Stimulated activated CD4-positive, alpha-beta T cell treated with anti-CD3 and anti-CD28 coated beads, Interleukin-4, amount 100 ng/mL, for 48 hours (primary cell): ENCODE results near the gene ELOVL1.

Experiments used
- DNase-seq, 2 donors: peaks; one replicate each; pipeline ENCODE4 v3.0.0-alpha.2; 2020; ENCODE audit warnings: low read depth in 2 of 2

ELOVL1 gene

DNA sequence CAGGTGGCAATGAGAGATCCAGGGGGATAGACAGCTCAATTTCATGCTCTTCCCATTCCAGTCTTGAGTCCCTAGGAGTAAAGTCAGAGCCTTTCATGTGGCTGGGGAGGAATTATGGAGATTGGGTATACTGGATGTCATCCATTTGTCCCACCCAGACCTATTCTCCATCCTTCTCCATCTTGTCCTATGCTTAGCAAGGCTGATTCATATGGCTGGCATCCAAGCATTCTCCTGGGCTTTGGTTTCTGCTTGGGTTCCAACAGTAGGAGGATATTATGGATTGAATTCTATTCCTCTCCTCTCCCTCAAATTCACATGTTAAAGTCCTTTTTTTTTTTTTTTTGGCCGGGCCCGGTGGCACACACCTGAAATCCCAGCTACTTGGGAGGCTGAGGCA, 12.9 kb downstream of the ELOVL1 start:
- no peak for DNase-seq

DNA sequence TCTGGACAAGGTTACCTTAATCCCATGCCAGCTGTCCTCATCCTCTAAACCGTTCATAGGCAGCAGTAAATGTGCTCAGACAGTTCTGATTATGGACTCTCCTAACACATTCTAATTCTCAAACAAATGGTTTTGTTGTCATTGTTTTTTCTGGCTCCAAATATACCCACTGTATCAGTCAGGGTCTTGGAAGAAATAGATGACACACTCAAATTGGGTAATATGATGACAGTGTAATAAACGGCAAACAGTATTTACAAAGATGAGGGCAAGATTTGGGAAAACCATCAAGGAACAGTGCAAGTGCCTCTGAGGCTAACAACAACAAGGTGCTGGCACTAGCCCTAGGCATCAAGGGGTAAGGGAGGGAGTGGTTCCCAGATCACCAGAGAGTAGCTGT, 13.3 kb downstream of the ELOVL1 start:
- DNase-seq = no peak

DNA sequence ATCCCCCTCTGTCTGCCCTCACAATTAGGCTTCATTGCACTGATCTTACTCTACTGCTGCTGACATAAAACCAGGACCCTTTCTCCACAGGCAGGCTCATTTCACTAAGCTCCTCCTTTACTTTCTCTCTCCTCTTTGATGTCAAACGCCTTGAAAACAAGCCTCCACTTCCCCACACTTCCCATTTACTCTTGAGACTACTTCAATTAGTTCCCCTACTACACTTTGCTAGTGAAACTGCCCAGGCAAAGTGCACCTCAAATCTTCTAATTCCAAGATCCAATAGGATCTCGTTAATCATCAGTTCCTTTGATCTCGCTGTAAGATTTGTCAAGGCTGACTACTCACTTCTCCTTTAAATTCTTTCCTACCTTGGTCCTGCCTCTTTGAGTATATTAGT, 14.9 kb downstream of the ELOVL1 start:
- no peak for DNase-seq

DNA sequence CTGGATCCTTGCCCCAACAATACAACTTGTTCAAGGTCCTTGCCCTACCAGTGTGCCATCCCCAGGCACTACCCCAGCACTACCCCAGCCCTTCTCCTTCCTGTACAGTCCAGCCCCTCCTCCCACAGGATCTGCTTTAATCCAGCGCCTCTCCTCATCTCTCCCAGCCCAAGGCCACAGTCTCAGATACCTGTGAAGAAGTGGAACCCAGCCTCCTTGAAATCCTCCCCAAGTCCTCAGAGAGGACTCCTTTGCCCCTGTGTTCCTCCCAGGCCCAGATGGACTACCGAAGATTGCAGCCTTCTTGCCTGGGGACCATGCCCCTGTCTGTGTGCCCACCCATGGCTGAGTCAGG, 15.5 kb downstream of the ELOVL1 start:
- DNase-seq = no peak

DNA sequence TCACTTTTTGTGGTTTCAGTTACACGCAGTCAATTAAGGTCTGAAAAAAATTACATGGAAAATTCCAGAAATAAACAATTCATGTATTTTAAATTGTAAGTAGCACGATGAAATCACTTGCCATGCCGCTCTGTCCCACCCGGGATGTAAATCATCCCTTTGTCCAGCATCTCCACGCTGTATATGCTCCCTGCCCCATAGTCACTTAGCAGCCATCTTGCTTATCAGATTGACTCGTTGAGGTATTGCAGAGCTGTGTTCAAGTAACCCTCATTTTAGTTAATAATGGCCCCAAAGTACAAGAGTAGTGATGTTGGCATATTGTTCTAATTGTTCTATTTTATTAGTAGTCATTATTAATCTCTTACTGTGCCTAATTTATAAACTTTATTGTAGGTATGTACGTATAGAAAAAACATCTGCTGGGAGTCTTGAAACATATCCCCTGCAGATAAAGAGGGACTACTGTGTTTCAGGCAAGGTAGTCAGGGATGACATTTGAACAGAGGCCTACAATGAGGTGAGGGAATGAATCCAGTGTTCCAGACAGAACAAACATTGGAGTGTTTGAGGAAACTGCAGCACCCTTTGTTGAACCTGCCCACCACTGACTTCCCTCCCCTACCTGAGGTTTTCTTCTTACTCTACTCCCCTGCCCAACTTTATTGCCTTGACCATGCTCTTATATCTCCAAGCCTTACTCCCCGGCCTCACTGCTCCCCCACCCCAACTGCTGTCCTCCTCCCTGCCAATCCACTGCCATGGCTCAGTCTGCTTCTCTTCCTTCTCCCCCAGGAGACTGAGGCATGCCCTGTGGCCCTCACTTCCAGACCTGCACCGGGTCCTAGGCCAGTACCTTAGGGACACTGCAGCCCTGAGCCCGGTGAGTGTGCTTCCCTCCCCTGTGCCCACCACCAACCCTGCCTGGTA, 16.1 kb downstream of the ELOVL1 start:
- no peak for DNase-seq

DNA sequence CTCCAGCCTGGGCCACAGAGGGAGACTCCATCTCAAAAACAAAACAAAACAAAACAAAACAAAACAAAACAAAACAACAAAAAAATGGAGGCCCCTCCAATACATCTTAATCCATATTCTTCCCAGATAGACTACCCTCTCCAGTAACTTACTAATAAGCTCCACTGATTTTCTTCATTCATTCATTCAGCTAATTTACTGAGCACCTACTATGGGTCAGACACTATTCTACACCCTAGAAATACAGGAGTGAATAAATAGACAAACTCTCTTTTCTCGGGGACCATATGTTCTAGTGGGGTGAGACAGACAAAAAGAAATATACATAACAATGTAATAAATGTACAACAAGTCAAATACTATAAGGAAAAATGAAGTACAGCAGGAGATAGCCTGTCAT, 16.8 kb downstream of the ELOVL1 start:
- no peak for DNase-seq

DNA sequence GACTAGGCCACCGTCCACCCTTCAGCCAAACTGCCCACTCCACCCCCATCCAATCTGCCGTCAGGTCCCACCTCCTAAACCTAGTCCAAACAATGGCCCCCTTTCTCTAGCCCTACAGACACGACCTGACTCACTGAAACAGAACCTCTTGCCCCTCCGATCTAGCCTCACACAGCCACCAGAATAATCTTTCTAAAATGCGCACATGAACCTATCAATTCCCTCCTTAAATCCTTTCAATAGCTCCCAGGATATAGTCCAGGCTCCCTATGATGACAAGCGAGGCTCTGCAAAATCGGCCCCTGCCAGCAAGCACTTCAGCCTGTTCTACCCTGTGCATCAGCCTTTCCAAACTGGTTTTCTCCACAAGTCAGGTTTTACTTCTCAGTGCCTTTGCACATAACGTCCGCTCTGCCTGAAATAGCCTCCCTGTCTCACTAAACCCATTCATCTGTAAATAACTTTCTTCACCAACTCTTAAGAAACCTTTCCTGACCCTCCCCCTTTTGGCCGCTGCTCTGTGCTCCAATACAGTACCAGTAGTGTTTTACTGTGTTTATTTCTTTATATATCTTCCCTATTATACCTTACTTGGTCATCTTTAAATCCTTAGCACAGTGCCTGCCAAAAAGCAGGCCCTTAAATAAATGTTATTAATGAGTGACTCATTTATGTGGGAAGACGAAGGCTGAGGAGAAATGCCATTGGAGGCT, 18.1 kb downstream of the ELOVL1 start:
- no peak for DNase-seq

DNA sequence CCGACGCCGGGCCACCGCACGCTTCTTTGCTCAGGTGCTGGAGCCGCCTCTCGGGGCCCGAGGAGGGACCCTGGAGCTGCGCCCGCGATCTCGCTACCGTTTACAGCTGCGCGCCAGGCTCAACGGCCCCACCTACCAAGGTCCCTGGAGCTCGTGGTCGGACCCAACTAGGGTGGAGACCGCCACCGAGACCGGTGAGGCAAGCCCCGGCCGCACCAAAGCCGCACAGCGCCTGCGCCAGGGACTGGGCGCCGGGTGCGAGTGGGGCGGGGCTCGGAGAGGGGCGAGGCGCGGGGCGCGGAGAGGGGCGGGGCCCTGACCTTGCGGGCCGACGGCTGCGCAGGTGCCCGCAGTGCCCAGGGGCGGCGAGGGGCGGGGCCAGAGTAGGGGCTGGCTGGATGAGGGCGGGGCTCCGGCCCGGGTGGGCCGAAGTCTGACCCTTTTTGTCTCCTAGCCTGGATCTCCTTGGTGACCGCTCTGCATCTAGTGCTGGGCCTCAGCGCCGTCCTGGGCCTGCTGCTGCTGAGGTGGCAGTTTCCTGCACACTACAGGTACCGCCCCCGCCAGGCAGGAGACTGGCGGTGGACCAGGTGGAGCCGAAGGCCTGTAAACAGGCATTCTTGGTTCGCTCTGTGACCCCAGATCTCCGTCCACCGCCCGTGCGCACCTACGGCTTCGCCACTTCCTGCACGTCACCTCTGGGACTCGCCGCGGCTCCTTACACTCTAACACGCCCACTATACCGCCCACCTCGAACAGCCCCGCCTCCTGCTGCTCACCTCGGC, 18.8 kb downstream of the ELOVL1 start:
- DNase-seq = peak in 1 of 2 donors; percentile 30

DNA sequence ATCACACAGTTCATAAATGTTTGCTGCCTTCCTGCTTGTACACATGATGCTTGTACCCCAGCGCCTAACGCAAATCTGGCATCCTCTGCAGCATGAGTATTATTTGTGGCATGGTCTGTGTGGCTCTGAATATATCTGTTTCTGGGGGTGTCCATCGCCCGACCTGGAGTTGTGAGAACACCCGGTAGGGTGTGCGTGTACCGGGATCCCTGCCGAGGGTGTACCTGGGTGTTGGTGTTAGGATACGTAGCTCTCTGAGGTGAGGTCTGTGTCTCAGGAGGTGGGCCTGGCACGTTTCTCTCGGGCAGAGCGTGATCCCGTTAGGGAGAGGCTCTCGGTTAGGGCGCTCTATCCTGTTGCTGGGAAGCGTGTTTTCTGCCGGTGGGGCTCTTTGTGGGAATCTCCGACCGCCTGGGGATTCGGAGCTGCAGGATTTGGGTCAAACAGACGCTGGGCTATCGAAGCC, 19.4 kb downstream of the ELOVL1 start:
- no peak for DNase-seq

DNA sequence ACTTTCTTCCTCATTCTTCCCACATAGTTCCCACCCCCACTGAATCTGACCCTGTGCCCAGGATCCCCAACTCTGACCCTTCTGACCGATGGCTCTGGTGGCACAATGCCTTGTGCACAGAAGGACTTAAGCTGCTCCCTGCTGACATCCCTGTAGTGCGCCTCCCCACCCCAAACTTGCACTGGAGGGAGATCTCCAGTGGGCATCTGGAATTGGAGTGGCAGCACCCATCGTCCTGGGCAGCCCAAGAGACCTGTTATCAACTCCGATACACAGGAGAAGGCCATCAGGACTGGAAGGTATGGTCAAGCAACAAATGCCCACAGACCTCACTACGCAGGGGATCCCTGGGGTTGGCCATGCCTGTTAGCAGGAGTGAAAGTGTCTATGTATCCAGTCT, 21.2 kb downstream of the ELOVL1 start:
- no peak for DNase-seq

DNA sequence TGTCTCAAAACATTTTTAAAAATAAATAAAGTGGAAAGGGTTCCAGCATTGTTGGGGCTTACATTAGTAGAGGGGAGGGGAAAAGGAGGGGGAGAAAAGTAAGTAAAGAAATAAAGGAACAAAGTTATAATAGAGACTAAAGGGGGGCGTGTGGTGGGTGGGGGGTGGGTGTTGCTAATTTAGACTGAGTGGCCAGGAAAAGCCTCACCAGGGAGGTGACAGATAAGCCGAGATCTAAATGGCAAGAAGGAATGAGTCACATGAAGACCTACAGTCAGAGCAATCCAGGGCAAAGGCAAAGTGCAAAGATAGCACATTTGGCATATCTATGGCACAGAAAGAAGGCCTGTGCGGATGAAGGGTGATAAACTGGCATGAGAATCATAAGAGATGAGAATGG, 22.7 kb downstream of the ELOVL1 start:
- DNase-seq = no peak

DNA sequence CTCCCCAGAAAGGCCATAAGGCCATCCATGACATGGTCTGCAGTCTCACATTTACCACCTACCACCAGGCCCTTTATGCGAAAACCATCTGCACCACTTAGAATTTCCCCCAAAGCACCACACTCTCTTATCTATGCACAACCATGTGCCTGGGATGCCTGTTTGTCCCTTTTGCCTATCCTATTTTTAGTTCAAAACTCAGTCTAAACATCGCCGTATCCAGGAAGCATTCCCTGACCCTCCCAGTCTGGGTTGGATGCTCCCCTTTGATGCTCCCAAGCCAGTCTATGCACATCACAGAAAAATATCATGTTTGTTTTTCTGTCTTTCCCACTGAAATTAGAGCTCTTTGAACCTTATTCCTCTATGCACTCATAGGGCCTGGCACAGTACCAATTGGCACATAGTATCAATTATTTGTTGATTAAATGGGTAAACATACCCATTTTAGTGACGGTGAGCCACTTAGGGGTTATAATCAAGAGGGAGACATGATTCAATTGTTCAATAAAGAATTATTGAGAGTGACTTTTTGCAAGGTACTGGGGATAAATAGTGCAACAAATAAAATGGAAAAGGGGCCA, 23.5 kb downstream of the ELOVL1 start:
- no peak for DNase-seq

DNA sequence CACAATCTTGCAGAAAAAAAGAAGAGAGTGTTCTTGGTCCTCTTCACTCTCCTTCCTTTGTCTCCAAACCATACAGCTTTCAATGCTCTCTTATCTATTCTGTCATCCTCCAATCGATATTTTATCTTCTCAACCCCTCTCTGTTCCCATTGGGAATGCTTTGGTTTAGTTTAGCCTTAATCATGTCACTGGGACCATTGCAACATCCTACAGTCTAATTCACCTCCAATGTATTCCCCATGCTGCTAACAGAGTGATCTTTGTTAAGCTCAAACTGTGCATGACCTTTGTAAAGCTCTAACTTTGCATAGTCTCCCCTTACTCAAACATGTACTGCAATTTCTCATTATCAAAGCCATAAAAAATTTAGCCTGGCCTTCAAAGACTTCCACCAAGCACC, 27.3 kb downstream of the ELOVL1 start:
- DNase-seq = no peak

DNA sequence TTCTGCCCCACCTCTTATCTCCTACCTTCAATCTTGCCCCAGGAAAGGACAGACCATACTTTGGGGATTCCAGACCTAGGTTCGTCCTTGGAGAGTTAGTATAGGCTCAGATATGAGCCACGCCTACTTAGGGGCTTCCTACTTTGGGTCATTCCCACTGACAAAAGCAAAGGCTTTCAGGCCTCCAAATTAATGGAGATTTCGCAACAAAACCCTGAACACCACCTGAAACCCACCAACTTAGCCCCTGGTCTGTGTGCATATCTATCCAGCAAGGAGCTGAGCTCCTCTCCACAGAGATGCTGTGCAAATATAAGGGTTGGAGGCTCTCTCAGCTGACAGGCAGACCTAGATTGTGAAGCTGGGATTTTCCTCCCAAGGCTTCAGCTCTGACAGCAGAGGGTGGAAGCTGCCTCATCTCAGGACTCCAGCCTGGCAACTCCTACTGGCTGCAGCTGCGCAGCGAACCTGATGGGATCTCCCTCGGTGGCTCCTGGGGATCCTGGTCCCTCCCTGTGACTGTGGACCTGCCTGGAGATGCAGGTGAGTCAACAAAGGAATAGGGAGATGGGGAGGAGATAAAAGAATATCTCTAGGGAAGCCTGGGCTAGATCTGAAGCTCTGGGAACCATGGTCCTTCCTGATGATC, 28.1 kb downstream of the ELOVL1 start:
- no peak for DNase-seq

DNA sequence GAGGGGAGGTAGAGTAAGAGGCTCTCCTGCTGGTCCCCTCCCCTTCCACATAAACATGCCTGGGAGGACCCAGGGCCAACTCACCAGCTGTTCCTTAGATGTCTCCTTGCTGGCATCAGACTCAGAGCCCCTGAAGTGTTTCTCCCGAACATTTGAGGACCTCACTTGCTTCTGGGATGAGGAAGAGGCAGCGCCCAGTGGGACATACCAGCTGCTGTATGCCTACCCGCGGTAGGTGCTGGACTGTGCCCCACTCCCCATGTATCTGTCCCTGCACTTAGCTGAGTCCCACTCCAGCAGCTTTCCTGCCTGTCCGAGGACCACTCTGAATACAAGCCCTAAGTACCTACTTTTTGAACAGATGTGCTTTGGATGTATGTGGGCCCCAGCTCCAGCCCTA, 29.8 kb downstream of the ELOVL1 start:
- DNase-seq = no peak

DNA sequence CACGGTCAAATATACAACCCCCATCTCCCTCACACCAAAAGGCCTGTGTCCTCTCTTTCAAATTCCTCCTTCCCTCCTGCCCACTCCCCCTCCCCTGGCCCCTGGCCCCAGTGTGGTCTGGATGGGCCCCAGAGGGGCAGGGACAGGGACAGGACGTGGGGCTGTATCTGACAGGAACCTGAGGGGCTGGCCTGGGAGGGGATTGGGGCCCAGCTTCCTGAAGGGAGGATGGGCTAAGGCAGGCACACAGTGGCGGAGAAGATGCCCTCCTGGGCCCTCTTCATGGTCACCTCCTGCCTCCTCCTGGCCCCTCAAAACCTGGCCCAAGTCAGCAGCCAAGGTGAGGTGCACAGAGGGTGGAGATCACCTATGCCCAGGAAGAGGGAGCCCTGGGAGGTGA, 30.2 kb downstream of the ELOVL1 start, which contains the start of gene MPL:
TSS of gene MPL (plus strand) at position 231 of the 400 bp plus-strand sequence. CDS start at position 262, 31 bp downstream.
- DNase-seq = no peak

DNA sequence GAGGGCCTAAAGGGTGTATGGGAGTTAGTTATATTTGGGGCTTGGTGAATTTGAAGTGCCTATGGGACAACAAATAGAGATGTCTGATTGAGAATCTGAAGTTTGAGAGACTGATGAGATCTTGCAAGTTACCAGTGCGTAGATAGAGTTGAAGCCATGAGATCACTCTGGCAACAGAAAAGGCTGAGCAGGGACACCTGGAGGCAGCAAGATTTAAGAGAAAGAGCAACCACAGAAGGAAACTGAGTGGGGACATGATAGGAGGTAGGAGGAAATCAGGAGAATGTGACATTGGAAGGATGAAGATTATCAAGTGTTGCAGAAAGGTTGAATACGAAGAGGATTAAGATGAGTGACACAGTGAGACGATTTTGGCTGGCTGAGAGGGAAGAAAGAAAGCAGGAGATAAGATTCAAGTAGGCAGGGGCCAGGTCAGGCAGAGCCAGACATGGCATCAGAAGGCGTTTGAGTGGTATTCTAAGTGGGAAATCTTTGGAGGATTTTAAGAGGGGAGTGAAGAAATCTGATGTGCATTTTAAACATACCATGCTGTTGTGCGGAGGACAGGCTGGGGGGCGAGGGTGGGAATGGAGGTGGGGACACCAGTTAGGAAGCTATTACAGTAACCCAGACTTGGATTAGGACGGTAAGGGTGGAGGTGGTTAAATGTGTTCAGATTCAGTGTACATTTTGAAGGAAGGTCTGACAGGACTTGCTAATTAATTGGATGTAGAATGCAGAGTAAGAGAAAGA, 33.2 kb downstream of the ELOVL1 start:
- no peak for DNase-seq

DNA sequence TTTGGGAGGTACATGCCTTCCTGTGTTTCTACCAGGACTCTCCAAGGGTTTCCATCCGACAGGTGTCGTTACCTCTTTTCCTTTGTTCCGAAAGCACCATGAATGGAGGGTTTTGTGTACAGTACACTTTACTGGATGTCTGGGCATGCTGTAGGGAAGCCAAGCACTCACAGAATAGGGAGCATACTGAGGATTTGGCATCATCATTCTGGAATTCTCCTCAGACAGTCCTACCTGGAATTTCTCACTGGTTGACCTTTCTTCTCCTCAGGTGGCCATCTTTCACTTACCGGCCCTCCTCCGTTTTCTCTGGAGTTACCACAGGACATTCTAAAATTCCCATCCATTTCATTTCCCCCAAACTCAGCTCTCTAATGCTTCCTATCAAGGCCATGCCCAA, 36.1 kb downstream of the ELOVL1 start:
- DNase-seq = no peak

DNA sequence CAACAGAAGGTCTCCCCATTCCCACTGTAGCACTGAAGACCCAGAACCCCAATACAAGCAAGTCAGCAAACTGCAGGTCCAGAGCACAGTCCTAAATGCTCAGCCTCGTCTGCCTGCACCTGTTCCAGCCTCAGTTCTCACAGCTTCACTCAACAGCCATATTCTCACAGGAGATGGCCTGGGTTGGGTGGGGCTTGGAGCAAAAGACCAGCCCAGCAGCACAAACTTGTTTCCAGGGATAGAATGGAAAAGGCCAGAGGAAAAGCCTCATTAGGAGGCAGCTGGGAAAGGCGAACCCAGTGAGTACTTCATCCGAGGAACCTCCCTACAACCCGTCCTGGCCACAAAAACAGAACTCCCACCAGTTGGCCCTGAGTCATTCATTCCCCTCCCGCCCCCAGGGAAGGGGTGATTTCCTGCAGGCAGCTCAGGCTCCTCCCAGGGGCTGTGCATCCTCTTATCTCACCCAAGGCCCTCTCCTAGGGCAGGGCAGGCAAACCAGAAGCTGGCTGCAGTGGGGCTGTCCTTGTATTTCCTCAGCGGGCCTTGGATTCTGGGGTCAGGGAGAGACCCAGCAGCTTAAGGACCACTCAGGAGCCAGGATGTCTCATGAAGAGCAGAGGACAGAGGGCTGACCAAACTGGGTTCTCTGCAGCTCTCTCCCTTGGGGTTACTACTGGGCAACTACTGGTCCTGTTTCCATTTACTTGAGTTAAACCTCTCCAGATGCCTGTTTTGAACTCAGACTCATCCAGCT, 37.6 kb downstream of the ELOVL1 start:
- DNase-seq = peak; percentile 58 to 63
